GM18909 (cell line): Measurements from ENCODE around the gene HBG1.
A peak's percentile ranks its signal among the peaks of the same experiment; 100 is the strongest.
"Not testable (repeated sequence)": the region's sequence is repeated elsewhere in the genome, so short reads cannot be mapped to it uniquely, and the experiment has no call there.

Experiments used
- ATAC-seq: cut with Tn5 transposase; IDR thresholded peaks from one replicate; pipeline ENCODE4 v1.9.1; 2021; ENCODE audit warnings: mild to moderate bottlenecking; ENCODE audit not compliant: unreplicated experiment, poor library complexity

HBG1 gene

GRCh38 chr11:5279471-5280090 is 29.9 kb upstream of the HBG1 start:
- no peak for ATAC-seq

GRCh38 chr11:5277807-5278382 is 28.2 kb upstream of the HBG1 start:
- peak; percentile 62 for ATAC-seq

- ATAC-seq: no peak
Observed at GRCh38 chr11:5276697-5277096, 27.0 kb upstream of the HBG1 start.

- ATAC-seq: no peak
Observed at GRCh38 chr11:5275369-5276110, 25.9 kb upstream of the HBG1 start.

- no peak for ATAC-seq
Observed at GRCh38 chr11:5274395-5274794, 24.7 kb upstream of the HBG1 start.

- ATAC-seq: no peak
Observed at GRCh38 chr11:5272395-5273017, 22.8 kb upstream of the HBG1 start.

- ATAC-seq: no peak
Observed at GRCh38 chr11:5269715-5270147, 20.1 kb upstream of the HBG1 start, which contains the start of gene HBE1. TSS of gene HBE1 (minus strand) at chr11:5269945. CDS start at chr11:5269890, 55 bp downstream.

DNA sequence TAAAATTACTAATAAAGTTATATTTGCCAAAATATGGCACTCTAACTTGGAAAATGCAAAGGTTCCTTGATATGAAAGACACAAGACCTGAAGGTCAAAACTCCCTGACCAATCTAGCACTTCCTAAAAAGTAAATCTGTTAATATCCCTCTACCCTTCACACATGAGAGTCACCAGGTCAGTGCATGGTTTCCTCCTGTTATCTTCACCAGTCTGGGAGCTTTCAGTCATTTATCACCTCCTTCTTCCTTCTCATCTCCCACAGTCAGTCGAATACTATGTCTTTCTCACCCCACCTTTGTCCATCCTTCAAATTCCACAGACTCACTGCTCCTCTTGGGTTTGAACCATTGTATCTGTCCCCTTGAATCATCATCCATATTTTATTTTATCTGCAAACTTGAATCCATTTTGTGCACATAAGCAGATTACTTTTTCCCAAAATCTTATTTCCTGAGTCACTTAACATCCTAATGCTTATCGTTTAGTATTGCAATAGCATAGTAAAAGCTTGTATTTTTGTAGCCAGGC is 17.4 kb upstream of the HBG1 start:
- no peak for ATAC-seq

DNA sequence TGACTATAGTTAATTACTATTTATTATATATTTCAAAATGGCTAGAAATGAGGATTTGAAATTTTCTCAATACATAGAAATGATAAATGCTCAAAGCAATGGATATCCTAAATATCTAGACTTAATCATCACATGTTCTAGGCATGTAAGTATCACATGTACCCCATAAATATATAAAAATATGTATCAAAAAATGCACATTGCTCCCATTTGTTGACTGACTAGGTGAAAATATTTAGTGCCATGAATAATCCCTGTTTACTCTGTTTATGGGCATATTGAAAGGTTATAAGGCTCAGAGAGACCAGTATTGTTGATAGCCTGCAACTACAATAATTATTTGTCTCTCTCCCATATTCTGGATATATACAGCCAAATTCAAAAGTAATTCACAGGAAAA is 17.0 kb upstream of the HBG1 start:
- ATAC-seq: no peak

GRCh38 chr11:5265832-5266231 is 16.2 kb upstream of the HBG1 start:
- no peak for ATAC-seq

DNA sequence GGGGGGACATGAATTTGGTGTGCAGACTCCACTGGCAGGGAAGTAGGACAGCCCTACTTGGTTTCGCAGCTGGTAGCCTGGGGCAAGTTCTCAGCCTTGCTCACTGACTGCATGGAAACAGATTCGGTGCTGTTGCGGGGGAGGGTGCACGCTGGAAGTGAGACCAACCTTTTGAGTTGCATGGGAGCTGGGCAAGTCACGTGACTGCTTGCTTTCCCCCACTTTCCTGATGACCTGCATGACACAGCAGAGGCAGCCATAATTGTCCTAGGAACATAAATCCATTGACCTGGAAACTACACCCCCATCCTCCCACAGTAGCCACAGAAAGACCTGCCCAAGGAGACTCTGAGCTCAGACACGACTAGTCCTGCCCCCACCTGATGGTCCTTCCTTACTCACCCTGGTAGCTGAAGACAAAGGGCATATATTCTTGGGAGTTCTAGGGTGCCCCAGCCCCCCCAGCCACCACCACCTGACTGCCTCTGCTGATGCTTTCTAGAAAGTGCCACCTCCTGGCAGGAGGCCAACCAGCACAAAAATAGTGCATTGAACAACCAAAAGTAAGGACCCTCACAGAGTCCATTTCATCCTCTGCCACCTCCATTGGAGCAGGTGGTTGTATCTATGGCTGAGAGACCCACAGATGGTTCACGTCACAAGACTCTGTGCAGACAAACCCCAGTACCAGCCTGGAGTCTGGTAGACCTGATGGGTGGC is 9.0 kb upstream of the HBG1 start:
- ATAC-seq: no peak

- ATAC-seq: no peak
Observed at GRCh38 chr11:5257296-5257695, 7.6 kb upstream of the HBG1 start.

- not testable (repeated sequence) for ATAC-seq
Observed at GRCh38 chr11:5254646-5255413, 5.2 kb upstream of the HBG1 start, which contains the start of gene HBG2. TSS of gene HBG2 (minus strand) at chr11:5254781. CDS start at chr11:5254728, 53 bp downstream.

- ATAC-seq: not testable (repeated sequence)
Observed at GRCh38 chr11:5254023-5254422, 4.4 kb upstream of the HBG1 start.

DNA sequence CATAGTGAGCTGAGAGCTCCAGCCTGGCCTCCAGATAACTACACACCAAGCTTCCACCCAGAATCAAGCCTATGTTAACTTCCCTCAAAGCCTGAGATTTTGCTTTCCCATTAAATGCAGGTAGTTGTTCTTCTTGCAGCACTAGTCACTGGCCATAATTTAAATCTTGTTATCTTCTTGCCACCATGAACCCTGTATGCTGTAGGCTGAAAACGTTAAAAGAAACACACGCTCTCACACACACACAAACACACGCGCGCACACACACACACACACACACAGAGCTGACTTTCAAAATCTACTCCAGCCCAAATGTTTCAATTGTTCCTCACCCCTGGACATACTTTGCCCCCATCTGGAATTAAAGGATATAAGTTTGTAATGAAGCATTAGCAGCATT is 3.8 kb upstream of the HBG1 start:
- not testable (repeated sequence) for ATAC-seq

GRCh38 chr11:5252919-5253265 is 3.2 kb upstream of the HBG1 start:
- no peak for ATAC-seq

DNA sequence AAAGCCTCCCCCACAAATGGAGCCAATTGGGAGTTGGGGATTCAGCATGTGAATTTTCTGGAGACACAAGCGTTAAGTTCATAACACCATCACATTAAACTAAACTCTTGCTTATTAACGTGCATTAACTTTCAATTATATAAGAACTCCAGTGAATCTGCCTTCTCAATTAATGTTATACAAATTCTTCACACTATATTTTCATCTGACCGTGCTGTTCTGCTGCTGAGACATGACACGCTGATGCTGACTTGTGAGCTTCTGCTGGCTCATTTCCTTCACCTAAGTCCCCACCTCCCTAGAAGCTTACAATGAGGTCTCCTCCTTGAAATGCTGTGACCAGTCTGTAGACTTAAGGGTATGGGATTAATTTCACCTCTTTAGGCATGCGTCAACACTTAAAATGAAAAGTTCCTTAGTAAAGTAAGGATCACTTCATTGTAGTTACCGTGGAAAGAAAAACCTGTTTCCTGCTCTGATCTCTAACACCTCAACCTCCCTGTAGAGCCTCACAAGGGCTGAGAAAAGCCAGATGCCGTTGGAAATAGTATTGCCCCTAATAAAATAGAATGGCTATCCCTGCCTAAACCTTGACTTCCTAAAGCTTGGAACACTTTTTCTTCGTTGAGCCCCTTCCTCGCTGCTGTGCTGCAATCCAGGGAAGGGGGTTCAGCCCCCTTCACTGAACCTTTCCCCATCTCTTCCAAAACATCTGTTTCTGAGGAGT is 2.7 kb upstream of the HBG1 start:
- no peak for ATAC-seq

DNA sequence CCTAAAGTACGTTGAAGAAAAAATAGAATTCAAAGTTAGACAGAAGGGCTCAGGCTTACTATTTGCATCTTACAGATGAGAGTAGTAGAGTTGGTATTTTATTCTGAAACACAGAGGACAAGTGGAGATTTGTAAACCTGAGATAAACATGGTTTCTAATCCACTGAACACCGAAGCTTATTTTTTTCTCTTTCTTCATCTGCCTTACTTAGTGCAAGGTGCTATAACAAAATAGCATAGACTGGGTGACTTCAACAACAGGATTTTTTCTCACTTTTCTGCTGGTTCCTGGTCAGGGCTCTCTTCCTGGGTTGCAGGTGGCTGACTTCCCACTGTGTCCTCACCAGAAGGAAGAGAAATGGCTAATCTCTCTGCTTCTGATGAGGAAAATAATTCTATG is 2.1 kb upstream of the HBG1 start:
- ATAC-seq: no peak
